GM12878 (cell line): ENCODE measurements around the gene KIRREL2. TPM values are rescaled to one million over a fixed set of nuclear protein-coding genes. Genes with fewer than 3 reads are reported as not detected.

Experiments
- ATAC-seq: fragments of 200-7000 bp; cut with Tn5 transposase; 3 replicates; pipeline ENCODE4 v1.9.1; 2020; ENCODE audit warnings: mild to moderate bottlenecking, moderate library complexity
- BruUV-seq: library from RNA; stranded (reverse); fragments of 400-500 nt; replicated peaks from 2 replicates; lab custom pipeline; 2021; lab: Mats Ljungman, UMichigan
- CTCF ChIA-PET: fragments of 300-600 bp; sonication (Branson Sonifier 250); formaldehyde crosslinking; extraction: SDS; loops from one replicate; lab custom pipeline; 2021; ENCODE audit warnings: inconsistent platforms; lab: Yijun Ruan, JAX
- POLR2A ChIA-PET: fragments of 350-600 bp; formaldehyde crosslinking; extraction: SDS; loops from one replicate; lab custom pipeline; 2021; ENCODE audit warnings: inconsistent platforms; lab: Charles Lee
- RAD21 ChIA-PET: fragments of 300-600 bp; sonication (Branson Sonifier 250); formaldehyde crosslinking; loops from one replicate; lab custom pipeline; 2023; ENCODE audit warnings: antibody characterized with exemption; ENCODE audit not compliant: unreplicated experiment; lab: Charles Lee
- SMC1A ChIA-PET: fragments of 300-600 bp; sonication (Branson Sonifier 250); formaldehyde crosslinking; loops from one replicate; lab custom pipeline; 2023; ENCODE audit not compliant: unreplicated experiment, uncharacterized antibody; lab: Charles Lee
- DNase-seq: peaks from one replicate; pipeline ENCODE4 v3.0.0-alpha.2; 2011; ENCODE audit warnings: low read depth, low spot score
- FAIRE-seq: peaks from 3 replicates; lab custom pipeline; 2011; peaks lifted over from hg19 to GRCh38; lab: Jason Lieb, UNC
- H2AFZ ChIP-seq: 2 replicates; pipeline ENCODE4 v1.6.0; 2011; ENCODE audit warnings: low read depth, low read length, control low read depth; ENCODE audit not compliant: control insufficient read depth
- H3K27ac ChIP-seq: 2 replicates; pipeline ENCODE4 v1.5.1; 2011; ENCODE audit warnings: control low read depth; ENCODE audit not compliant: control insufficient read depth, insufficient read depth
- H3K27me3 ChIP-seq, 2 experiments: replicated peaks in 1 of 2; 2 replicates each; pipeline versions ENCODE4 v1.6.0 to v1.6.1; 2011; ENCODE audit warnings: low read length in 1 of 2; ENCODE audit not compliant: control insufficient read depth in 2 of 2, insufficient read depth in 2 of 2
- H3K36me3 ChIP-seq, 2 experiments: 2 replicates each; pipeline ENCODE4 v1.5.1; 2011; ENCODE audit warnings: low read length in 1 of 2; ENCODE audit not compliant: control insufficient read depth in 2 of 2, insufficient read depth in 2 of 2
- H3K4me1 ChIP-seq: 2 replicates; pipeline ENCODE4 v1.6.1; 2011; ENCODE audit warnings: mild to moderate bottlenecking, low read length, moderate library complexity, mixed read lengths; ENCODE audit not compliant: control insufficient read depth, insufficient read depth
- H3K4me2 ChIP-seq: 2 replicates; pipeline ENCODE4 v1.6.0; 2011; ENCODE audit warnings: control low read depth; ENCODE audit not compliant: control insufficient read depth, insufficient read depth
- H3K4me3 ChIP-seq: fragments of 200-600 bp; sonication (generic); 2 replicates; pipeline ENCODE4 v1.5.1; 2016
- H3K79me2 ChIP-seq: 2 replicates; pipeline ENCODE4 v1.6.0; 2011; ENCODE audit warnings: low read length; ENCODE audit not compliant: control insufficient read depth, insufficient read depth
- H3K9ac ChIP-seq: 2 replicates; pipeline ENCODE4 v1.8.0; 2011; ENCODE audit warnings: low read length, control low read depth, mixed read lengths; ENCODE audit not compliant: control insufficient read depth, insufficient read depth
- H3K9me3 ChIP-seq: replicated peaks from 3 replicates; pipeline ENCODE4 v1.5.1; 2011; ENCODE audit warnings: mild to moderate bottlenecking, low read length; ENCODE audit not compliant: control insufficient read depth, insufficient read depth
- H4K20me1 ChIP-seq: 2 replicates; pipeline ENCODE4 v1.6.0; 2011; ENCODE audit not compliant: control insufficient read depth, insufficient read depth
- BACH1 ChIP-seq: fragments of 450-650 bp; IDR thresholded peaks from 2 replicates; pipeline ENCODE4 v1.6.1; 2017; ENCODE audit warnings: mild to moderate bottlenecking, borderline replicate concordance
- CHD2 ChIP-seq: IDR thresholded peaks from 2 replicates; pipeline ENCODE4 v1.6.1; 2011; ENCODE audit warnings: low read depth, low read length, improper control_type of control experiment, borderline replicate concordance
- FOXK2 ChIP-seq: fragments of 450-650 bp; IDR thresholded peaks from 2 replicates; pipeline ENCODE4 v1.6.1; 2017; ENCODE audit warnings: mild to moderate bottlenecking, moderate library complexity
- FOXM1 ChIP-seq: IDR thresholded peaks from 2 replicates; pipeline ENCODE4 v1.6.1; 2012; ENCODE audit warnings: low read depth, mild to moderate bottlenecking, inconsistent platforms, low read length, moderate library complexity
- GABPA ChIP-seq: IDR thresholded peaks from 2 replicates; pipeline ENCODE4 v1.6.1; 2014; ENCODE audit warnings: antibody characterized with exemption, low read depth, mild to moderate bottlenecking, inconsistent platforms
- IRF3 ChIP-seq: fragments of 450-650 bp; IDR thresholded peaks from 2 replicates; pipeline ENCODE4 v1.6.1; 2014; ENCODE audit warnings: mild to moderate bottlenecking
- IRF5 ChIP-seq: fragments of 450-650 bp; IDR thresholded peaks from 2 replicates; pipeline ENCODE4 v1.6.1; 2017; ENCODE audit warnings: borderline replicate concordance
- LARP7 ChIP-seq: fragments of 450-650 bp; IDR thresholded peaks from 2 replicates; pipeline ENCODE4 v1.6.1; 2017; ENCODE audit warnings: mild to moderate bottlenecking
- MTA3 ChIP-seq: IDR thresholded peaks from 2 replicates; pipeline ENCODE4 v1.6.1; 2012; ENCODE audit warnings: low read length, inconsistent platforms, borderline replicate concordance
- NFIC ChIP-seq: IDR thresholded peaks from 2 replicates; pipeline ENCODE4 v1.6.1; 2012; ENCODE audit warnings: low read depth, mild to moderate bottlenecking, inconsistent platforms, low read length, moderate library complexity
- PKNOX1 ChIP-seq: fragments of 450-650 bp; IDR thresholded peaks from 2 replicates; pipeline ENCODE4 v1.6.1; 2016; ENCODE audit warnings: mild to moderate bottlenecking
- PML ChIP-seq: IDR thresholded peaks from 2 replicates; pipeline ENCODE4 v1.6.1; 2012; ENCODE audit warnings: low read length, inconsistent platforms
- POLR2AphosphoS2 ChIP-seq: IDR thresholded peaks from 2 replicates; pipeline ENCODE4 v1.6.1; 2011; ENCODE audit warnings: low read depth, mild to moderate bottlenecking, low read length, improper control_type of control experiment, moderate library complexity
- RAD51 ChIP-seq: fragments of 450-650 bp; IDR thresholded peaks from 2 replicates; pipeline ENCODE4 v1.6.1; 2016; ENCODE audit warnings: moderate library complexity, mild to moderate bottlenecking, inconsistent platforms
- RB1 ChIP-seq: fragments of 450-650 bp; formaldehyde crosslinking; IDR thresholded peaks from 2 replicates; pipeline ENCODE4 v1.6.1; 2017; ENCODE audit warnings: mild to moderate bottlenecking, borderline replicate concordance
- RELB ChIP-seq: fragments of 450-650 bp; IDR thresholded peaks from 2 replicates; pipeline ENCODE4 v1.6.1; 2017; ENCODE audit warnings: low read depth, mild to moderate bottlenecking, moderate library complexity
- ZZZ3 ChIP-seq: IDR thresholded peaks from 2 replicates; pipeline ENCODE4 v1.6.1; 2011; ENCODE audit warnings: low read depth; ENCODE audit not compliant: control insufficient read depth, insufficient read length
- WGBS: methylation state at CpG from one replicate; pipeline ENCODE4 v1.1.6; 2016; ENCODE audit warnings: low lambda C conversion rate; ENCODE audit not compliant: insufficient replicate concordance, insufficient coverage; ENCODE audit errors: missing lambda C conversion rate; 5-methylcytosine and 5-hydroxymethylcytosine counted together
- in situ Hi-C: fragments of 300-500 bp; cut with MboI; formaldehyde crosslinking; loops from 9 replicates; pipeline ENCODE4 v1.14.3; 2018; ENCODE audit warnings: mixed read lengths
- intact Hi-C: fragments of 100-400 bp; cut with micrococcal nuclease; formaldehyde crosslinking; loops from one replicate; pipeline ENCODE4 v1.14.2; 2022; ENCODE audit not compliant: unreplicated experiment
- polyA plus RNA-seq, 11 experiments: library from polyadenylated mRNA; depleted of rRNA in 4 of 11; unstranded in 6 of 11; stranded (reverse) in 5 of 11; fragments of >200 nt; fragmentation: Nextera tagmentation in 4 of 11; fragmentation: Illumina TruSeq in 1 of 11; extraction: Ambion mirVana in 4 of 11; extraction: Trizol in 1 of 11; gene quantifications; 1 replicate in 1 of 11; 2 replicates in 10 of 11; pipeline versions ENCODE4 v1.2.1 to v1.2.3, GENCODE V29; 2011 to 2016; ENCODE audit warnings: inconsistent platforms in 2 of 11, missing spikeins in 2 of 11, low read depth in 1 of 11
- total RNA-seq, 4 experiments: library from RNA; depleted of rRNA in 3 of 4; stranded (reverse); fragments of >200 nt in 3 of 4; fragmentation: Illumina TruSeq in 1 of 4; extraction: Trizol in 1 of 4; gene quantifications; 2 replicates each; pipeline versions ENCODE4 v1.2.1 to v1.2.3, GENCODE V29; 2013 to 2021

Gene KIRREL2
- total and polyA plus RNA-seq, 10 of the 15 experiments (the other 5 are each of a cell fraction or from before 2014, with no cell fraction given): 0.03 to 0.06 TPM; not detected in 8

GRCh38 chr19:35858311-35858710, 1.6 kb downstream of the KIRREL2 start:
- RAD21 ChIA-PET: no interaction called here
- POLR2A ChIA-PET: interaction anchor here (0.7 kb wide), 1 partner anchor 72 kb away, joined by 3 read pairs; no protein-coding TSS in a partner anchor
- Histone ChIP-seq H4K20me1 (no peaks in the 10 kb centered on the region), H3K9me3 (no peaks in the 10 kb centered on the region)
- no peak for DNase-seq
- TF ChIP-seq PKNOX1: no peak
- TF ChIP-seq LARP7: no peak
- no peak for TF ChIP-seq RB1
- TF ChIP-seq MTA3: no peak
- no peak for TF ChIP-seq PML
- no peak for TF ChIP-seq FOXM1
- no peak for TF ChIP-seq ZZZ3
- TF ChIP-seq RELB: no peak
- no peak for TF ChIP-seq CHD2
- TF ChIP-seq IRF5: no peak
- TF ChIP-seq IRF3: no peak
- no peak for TF ChIP-seq FOXK2
- TF ChIP-seq BACH1: no peak
- no peak for TF ChIP-seq GABPA
- no peak for TF ChIP-seq POLR2AphosphoS2
- no peak for TF ChIP-seq NFIC
- TF ChIP-seq RAD51: no peak
- TF ChIP-seq, all 136 proteins: peak for 0
- intact Hi-C loops: no loop called here
- H3K79me2 ChIP-seq: no peaks in the 10 kb centered on the region
- peaks cover 14 to 15% of the 10 kb centered on the region in 2 experiments; a peak in 3 of 4 replicates for H3K27me3 ChIP-seq
- H3K36me3 ChIP-seq: no peaks in the 10 kb centered on the region
- in situ Hi-C loops: no loop called here
- ChIA-PET SMC1A (no interaction called here), CTCF (no interaction called here)
- no peak overlapping the region for H3K4me2 ChIP-seq
- ATAC-seq: no peak
- no peak overlapping the region for H2AFZ ChIP-seq
- FAIRE-seq: no peak
- H3K27ac ChIP-seq: no peak overlapping the region
- BruUV-seq: no TSS peak
- H3K4me1 ChIP-seq: peaks cover 3% of the 10 kb centered on the region; the same call in 1 of the 2 replicates
- H3K9ac ChIP-seq: no peak overlapping the region
- 16% methylated on average over 6 of the region's 6 CpGs for WGBS
- no peak overlapping the region for H3K4me3 ChIP-seq
